Lower leg skin (tissue), 3 donors: ENCODE measurements around the gene IGSF3.

Source experiments
- CTCF ChIP-seq, 3 donors: fragments of 450-650 bp; IDR thresholded peaks; one replicate each; pipeline ENCODE4 v1.5.1; 2016; ENCODE audit warnings: antibody characterized with exemption in 3 of 3, mild to moderate bottlenecking in 3 of 3, moderate library complexity in 2 of 3
- POLR2A ChIP-seq, 2 donors: fragments of 450-650 bp; IDR thresholded peaks; one replicate each; pipeline ENCODE4 v1.6.1; 2016 to 2017; ENCODE audit warnings: antibody characterized with exemption in 2 of 2, mild to moderate bottlenecking in 1 of 2, moderate library complexity in 1 of 2

GRCh38 chr1:116699605-116700004 is 32.1 kb upstream of the IGSF3 start:
- TF ChIP-seq CTCF (IDR thresholded peaks at IDR 0.05) (no peak), POLR2A (IDR thresholded peaks at IDR 0.05) (no peak)
